ENCODE measurements around the gene RPRM. TPM values are rescaled to one million over a fixed set of nuclear protein-coding genes. Genes with fewer than 3 reads are reported as not detected.
A peak's percentile ranks its signal among the peaks of the same experiment; 100 is the strongest.
"Not testable (repeated sequence)": the region's sequence is repeated elsewhere in the genome, so short reads cannot be mapped to it uniquely, and the experiment has no call there.

The RPRM gene
- 17.0 TPM for polyA plus RNA-seq (ENCODE audit: insufficient read length)

DNA sequence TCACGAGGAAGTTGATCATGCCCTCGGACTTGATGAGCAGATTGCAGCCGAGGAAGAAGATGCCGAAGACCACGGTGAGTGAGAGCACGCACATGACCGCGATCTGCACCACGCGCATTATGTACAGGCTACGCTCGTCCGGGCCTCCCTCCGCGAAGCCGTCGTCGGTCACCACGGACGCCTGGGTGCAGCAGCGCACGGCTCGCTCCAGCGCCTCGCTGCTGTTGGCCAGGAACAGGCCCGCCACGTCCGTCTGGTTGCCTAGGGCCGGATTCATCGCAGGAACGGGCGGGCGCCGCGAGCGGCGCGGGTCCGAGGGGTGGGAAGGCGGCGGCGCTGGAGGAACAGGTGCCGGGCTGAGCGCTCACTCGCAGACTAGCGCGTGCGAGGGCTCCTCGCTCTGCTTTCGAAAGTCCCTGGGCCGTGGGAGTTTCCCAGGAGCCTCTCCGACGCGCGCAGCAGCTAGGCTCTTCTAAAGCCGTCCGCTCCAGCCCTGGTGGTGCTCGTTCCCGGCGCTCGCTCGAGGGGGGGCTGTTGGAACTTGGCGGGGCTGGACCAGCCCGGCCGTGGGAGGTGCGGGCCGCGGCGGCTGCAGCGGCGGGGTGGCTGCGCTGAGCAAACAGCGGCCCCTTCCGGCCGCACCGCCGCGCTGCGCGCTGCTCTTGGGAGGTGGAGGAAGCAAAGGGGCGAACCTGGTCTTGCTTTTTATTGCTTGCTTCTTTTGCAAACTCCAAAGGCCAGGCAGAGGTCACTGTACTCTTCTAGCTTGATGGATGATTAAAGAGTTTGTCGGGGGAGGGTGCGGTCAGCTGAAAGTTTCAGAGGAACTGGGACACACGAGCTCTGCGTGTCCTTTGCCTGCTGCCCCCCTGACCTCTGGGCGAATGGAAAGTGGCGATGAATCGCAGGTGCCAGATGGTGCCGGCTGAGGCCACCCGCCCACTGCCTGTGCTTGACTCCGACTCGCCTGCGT is at the start of gene RPRM:
Gene RPRM (minus strand): TSS at position 474 of the 973 bp plus-strand sequence. CDS start 197 bp downstream, at position 277.
- DNase-seq: peak; percentile 75

DNA sequence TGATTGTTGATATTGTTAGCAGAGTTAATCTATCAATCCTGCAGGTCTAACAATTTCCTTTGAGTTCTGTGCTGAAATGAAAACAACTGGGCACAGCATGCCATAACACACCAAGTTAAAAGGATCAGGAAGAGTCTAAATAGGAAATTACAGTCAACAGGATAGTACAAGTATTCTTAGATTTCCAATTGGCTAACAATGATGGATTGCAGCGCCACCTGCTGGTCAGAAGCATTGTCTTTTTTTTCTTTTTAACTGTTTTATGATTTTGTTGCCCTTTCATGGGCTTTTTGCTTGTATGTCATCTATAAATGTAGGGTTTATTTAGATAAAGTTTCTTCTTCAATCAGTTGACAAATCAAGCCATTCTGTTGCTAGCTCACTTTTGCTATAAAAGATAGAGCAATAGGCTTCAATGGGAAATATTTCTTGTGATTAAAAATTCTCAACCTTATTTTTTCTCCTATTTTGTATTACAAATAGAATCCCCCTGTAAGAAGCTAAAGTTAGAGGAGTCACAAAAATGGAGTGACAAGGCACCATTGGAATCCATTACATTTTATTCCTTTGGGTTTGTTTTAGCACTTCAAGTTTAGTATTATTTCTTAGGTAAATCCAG is 40.8 kb upstream of the RPRM start:
- peak; percentile 24 for DNase-seq

- no peak for DNase-seq
Measured at GRCh38 chr2:153512331-153512730, 33.8 kb upstream of the RPRM start.

- no peak for DNase-seq
Measured at GRCh38 chr2:153510996-153511395, 32.4 kb upstream of the RPRM start.

- DNase-seq: no peak
Measured at GRCh38 chr2:153509133-153509532, 30.6 kb upstream of the RPRM start.

DNA sequence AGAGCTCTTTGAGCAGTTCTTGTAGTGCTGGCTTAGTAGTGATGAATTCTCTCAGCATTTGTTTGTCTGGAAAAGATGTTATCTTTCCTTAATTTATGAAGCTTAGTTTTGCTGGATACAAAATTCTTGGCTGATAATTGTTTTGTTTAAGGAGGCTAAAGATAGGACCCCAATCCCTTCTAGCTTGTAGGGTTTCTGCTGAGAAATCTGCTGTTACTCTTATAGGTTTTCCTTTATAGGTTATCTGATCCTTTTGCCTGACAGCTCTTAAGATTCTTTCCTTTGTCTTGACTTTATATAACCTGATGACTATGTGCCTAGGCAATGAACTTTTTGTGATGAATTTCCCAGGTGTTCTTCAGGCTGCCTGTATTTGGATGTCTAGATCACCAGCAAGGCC is 27.9 kb upstream of the RPRM start:
- DNase-seq: not testable (repeated sequence)

DNA sequence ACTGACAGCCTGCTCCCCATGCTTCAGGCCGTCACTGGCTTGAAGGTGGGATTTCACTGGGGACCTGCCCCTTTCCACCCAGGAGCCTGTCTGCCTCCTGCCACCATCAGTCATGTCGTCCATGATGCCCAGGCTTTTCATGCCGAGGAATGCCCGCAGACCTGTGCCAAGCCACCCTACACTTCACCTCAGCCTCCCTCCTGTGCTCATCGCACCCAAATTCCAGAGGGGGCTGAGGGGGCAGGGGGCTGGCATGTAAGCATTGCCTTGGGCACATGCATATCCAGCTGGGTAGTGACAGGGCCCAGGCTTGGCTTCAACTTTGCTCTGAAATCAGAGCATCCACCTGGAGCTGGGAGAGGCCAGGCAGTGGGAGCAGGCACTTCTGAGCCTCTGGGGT is 20.9 kb upstream of the RPRM start:
- DNase-seq: no peak

GRCh38 chr2:153497938-153498629 is 19.5 kb upstream of the RPRM start:
- DNase-seq: no peak

- no peak for DNase-seq
Measured at GRCh38 chr2:153495725-153496124, 17.2 kb upstream of the RPRM start.

GRCh38 chr2:153488072-153488471 is 9.5 kb upstream of the RPRM start:
- no peak for DNase-seq

DNA sequence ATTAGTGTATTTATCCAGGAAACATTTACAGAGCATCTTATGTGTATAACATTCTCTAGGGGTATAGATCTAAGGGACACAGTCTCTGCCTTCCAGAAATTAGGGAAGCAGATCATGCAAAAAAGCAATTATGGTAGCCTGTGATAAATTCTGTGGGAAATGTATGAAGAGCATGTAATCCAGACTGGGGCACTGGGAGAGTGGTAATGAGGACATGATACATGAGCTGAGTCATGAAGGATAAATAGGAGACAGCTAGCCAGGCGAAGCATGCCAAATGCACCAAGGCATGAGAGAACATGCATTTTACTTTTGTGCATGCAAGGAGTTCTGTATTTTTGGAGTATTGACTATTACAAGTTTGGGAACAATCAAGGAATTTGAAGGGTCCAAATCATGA is 8.9 kb upstream of the RPRM start:
- DNase-seq: no peak

DNA sequence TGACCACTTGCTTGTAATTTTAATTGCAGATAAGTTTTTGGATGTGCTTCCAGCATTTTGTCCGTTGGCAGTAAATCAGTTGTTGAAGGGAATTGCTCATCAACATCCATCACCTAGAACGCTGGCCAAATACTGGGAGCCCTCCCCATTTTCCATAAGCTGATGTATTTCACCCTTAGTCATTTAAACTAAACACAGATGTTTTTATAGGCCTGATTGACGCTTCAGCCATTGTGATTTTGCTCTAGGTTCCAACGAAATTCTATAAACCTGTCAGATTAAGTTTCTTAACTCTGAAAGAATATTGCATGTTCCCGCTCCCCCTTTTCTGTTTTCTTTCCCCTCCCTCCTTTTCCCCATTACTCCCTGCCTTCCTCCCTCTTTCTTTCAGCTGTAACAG is 1.0 kb upstream of the RPRM start:
- peak; percentile 18 for DNase-seq

DNA sequence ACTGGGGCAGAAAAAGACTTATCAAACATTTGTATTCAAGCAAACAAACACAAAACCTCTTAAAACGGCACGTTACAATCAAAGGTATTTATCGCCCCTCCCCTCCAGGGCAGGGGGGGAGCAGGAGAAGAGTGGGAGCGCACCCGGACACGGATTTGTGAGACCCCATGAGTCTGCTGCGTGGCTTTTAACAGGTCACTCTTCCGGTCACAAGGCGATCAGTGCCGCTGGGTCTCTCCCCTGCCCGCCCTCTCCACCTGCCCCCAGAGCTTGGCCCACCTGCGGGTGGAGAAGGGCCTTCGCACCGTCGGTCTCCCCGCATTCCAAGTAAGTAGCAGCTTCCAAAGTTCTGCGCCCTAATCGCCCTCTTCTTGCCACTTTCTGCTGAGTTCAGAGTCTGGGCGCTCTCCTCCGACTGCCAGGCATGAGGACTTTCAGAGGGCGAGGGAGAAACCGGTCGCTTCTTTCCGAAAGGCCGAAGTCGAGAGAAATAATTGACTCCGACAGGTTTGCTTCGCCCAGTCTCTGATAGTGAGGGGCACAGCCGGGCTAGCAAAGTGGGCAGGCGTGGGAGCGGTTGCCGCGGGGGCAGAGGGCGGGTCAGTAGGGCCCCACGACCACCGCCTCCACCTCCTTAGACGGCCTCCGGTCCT is 800 bp downstream of the RPRM start:
- no peak for DNase-seq

DNA sequence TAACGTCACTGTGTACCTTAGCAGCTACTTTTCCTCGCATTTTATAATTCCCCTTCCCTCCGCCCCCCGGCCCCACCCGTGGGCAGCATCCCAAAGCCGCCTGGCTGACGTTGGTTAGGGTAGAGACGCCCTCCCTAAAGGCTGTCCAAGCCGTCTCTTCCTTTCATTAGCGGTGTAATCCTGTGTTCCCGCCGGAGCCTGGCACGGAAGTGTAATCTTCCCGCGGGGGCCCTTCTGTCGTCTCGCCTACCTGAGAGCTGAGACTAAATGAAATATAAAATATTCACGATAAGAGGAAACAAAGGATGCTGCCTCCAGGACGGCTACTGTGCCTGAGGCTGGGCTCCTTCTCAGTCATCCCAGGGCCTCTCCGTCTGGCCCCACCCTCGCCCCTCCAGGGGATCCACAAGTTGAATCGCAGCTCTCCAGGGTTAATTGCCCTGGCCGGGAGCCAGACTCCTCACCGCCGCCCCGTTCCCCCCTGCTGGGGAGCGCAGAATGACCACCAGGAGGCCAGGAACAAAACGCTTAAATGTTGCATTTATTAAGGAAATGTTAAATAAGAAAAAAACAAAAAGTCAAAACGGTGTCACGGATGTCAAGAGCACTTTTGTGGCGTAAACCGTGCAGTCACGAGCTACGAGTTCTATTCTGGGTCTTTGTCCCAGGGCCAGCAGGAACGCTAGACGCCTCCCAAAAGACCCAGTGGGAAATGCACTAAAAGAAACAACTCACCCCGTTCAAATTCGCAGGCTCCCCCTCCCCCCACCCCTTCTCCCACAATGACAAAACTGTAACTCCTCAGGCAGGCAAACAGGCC is 1.5 kb downstream of the RPRM start:
- DNase-seq: no peak

- DNase-seq: no peak
Measured at GRCh38 chr2:153476491-153476815, 2.1 kb downstream of the RPRM start.

DNA sequence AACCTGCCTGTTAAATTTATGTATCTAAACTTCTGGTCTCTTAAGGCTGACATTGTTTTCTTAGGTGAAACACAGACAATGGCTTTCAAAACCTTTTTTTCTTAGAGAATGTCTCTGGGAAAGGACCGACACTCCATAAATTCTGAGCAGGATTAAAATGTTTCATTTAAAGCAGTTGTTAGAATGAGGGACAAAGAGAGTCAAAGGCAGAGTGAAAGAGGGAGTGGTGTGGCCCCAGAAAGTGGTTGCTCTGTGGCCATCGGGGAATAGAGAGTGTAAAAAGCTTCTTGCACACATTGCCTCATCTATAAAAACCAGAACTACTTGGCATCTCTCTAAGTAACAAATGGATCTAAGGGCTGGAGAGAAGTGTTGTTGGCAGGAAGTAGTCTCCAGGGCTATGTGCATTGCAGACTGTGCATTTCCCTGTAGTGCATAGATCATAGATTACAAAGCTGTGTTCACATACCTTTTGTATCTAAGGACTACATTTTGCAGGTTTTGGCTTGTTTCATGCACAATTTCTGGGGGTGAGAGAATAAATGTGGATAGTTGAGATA is 3.6 kb downstream of the RPRM start:
- no peak for DNase-seq

DNA sequence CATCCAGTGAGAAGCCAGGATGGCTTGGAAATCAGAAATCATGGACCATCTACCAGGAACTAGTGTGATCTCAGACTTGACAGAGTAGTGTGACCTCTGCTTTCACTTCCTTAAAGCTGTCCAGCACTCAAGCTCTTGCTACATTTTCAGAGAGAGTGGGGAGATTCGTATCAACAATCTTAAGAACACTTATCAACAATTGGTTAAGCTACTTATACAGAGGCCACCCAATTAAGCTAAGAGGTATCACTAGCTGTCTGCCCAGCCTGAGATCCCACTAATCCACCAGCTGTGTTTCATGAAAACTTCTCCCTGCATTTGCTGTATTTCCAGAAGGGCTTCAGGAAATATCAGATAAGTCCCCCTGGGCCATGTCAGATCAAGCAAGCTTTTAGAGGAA is 4.2 kb downstream of the RPRM start:
- DNase-seq: no peak

DNA sequence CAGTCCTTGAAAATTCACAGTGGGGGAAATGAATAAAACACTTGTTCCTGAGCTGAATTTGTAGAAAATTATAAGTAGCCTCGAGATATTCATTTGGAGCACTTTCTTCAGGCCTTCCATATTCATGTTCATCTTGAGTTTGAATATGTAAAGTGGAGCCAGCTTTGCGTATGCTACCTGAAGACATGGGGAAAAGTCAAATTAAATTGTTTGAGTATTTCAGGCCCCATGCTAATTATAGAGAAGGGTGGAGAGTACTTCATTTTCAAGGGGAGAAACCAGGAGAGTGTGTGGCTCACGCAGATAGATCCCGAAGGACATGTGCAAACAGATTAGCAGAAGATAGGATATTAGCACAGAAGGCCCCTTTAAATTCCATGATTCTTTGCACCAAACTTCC is 7.7 kb downstream of the RPRM start:
- DNase-seq: no peak

GRCh38 chr2:153464395-153464794 is 14.2 kb downstream of the RPRM start:
- no peak for DNase-seq

DNA sequence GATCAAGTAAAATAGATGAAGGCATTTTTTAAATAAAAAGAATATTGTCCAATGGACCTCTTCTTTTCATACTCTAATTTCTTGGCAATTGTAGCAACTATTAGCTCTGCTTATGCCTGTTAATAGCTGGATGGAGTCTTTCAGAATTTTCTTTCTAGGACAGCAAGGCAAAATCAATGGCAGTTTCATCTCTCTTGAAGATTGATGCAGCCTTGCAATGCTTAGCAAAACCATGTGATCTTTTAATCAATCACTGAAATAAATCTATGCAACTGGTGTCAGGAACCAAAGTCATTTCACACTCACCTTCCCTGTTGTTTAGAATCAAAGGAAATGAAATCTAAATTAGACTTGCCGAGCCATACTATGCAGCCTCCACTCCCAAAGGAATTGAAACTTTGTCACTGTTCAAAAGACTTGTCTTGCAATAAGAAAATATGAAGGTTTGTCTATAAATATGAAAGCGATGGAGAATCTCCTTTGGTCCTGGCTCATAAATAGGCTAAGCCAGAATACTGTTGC is 16.2 kb downstream of the RPRM start:
- DNase-seq: no peak

- DNase-seq: no peak
Measured at GRCh38 chr2:153461453-153461852, 17.1 kb downstream of the RPRM start.
